ENCODE data around the gene HLA-E. TPM values are rescaled to one million over a fixed set of nuclear protein-coding genes. Genes with fewer than 3 reads are reported as not detected.
"Not testable (repeated sequence)": the region's sequence is repeated elsewhere in the genome, so short reads cannot be mapped to it uniquely, and the experiment has no call there.

Gene HLA-E
- total RNA-seq, 1 donor from 2014 or later: 170 TPM

DNA sequence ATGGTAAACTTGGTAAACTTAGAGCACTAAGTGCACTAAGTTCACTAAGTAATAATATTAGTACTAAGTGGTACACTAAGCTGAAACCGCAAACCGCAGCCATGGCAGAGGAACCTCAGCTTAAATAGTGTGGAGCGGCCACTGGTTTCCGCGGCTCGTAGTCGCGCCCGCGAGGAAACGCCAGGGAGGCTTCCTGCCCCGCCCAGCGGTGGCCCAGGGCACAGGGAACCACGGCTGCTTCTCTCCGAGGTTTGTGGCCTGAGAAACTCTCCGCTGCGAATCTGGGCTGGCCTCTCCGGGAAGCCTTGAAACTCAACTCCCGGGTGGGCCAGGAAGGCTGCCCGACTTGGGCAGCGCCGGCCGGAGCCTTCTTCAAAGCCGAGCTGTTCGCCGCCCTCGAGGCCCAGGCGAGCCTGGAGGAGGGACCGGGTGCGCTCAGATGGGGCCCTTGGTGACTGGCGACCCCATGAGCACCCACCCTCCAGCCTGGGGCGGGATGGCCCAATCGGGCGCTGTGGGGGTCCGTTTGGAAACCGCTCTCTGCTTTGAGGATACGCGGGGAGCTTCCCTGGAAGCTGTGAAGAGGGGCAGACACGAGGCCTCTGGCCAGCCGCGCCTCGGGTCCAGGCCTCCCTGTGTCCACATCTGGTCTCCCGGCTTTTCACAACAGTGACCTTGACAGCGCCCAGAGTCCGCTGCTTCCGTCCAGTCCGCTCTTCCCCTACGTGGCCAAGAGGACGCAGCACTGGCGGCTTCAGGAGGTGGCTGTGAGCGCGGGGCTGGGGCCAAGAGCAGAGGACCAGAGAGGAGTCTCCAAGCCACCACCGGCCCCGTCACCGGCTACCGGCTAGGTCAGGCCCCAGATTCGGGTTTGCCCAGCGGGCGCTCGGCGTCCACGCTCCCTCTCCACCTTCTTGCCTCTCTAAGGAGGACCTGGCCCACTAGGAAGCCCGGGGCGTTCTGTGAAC is 25.4 kb upstream of the HLA-E start:
- Mint-ChIP-seq H3K4me1 (ENCODE audit: unreplicated experiment) (peaks cover 5% of the 10 kb centered on the region), H3K4me3 (ENCODE audit: unreplicated experiment) (no peak overlapping the region), H3K27ac (ENCODE audit: unreplicated experiment) (no peak overlapping the region), H3K27me3 (ENCODE audit: unreplicated experiment) (peaks cover 82% of the 10 kb centered on the region), H3K9me3 (ENCODE audit: unreplicated experiment) (peaks cover 5% of the 10 kb centered on the region), H3K36me3 (ENCODE audit: unreplicated experiment) (peaks cover 2% of the 10 kb centered on the region)
- TF ChIP-seq, protein P1, sequence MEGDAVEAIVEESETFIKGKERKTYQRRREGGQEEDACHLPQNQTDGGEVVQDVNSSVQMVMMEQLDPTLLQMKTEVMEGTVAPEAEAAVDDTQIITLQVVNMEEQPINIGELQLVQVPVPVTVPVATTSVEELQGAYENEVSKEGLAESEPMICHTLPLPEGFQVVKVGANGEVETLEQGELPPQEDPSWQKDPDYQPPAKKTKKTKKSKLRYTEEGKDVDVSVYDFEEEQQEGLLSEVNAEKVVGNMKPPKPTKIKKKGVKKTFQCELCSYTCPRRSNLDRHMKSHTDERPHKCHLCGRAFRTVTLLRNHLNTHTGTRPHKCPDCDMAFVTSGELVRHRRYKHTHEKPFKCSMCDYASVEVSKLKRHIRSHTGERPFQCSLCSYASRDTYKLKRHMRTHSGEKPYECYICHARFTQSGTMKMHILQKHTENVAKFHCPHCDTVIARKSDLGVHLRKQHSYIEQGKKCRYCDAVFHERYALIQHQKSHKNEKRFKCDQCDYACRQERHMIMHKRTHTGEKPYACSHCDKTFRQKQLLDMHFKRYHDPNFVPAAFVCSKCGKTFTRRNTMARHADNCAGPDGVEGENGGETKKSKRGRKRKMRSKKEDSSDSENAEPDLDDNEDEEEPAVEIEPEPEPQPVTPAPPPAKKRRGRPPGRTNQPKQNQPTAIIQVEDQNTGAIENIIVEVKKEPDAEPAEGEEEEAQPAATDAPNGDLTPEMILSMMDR (IDR thresholded peaks at IDR 0.05): no peak
- no peak for DNase-seq (ENCODE audit: extremely low spot score, unreplicated experiment)

DNA sequence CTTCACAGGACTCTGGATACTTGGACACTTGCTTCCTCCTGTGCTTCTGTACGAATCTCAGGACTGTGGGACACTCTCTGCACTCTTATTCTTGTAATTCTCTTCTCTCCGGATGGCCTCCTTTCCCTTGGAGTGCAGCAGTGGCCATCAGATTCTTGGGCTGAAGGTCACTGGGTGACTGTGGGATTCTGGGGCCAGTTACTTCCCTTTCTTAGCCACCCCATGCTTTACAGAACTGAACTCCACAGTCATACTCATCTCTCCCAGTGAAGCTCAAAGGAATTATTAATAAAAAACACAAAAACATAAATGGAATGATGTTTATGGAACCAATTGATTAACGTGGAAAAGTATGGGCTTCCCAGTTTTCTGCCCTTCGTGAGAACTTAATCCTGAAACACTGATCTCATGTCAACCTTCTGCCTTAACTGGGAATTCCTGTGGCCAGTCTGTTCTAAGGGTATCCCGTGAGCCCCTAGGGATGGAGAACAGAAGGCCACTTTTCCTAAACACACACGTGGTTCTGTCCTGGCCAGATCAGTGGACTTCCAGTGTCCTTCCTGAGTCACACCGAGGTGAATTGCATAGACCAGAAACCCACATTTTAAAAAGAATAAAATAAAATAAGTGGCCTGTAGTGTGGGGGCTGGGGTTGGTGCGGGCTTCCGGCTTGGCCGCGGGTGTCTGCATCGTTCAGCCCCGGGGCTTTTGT is 23.6 kb upstream of the HLA-E start:
- no peak overlapping the region for H3K27ac Mint-ChIP-seq (ENCODE audit: unreplicated experiment)
- H3K4me1 Mint-ChIP-seq (ENCODE audit: unreplicated experiment): peaks cover 5% of the 10 kb centered on the region
- H3K36me3 Mint-ChIP-seq (ENCODE audit: unreplicated experiment): no peaks in the 10 kb centered on the region
- H3K4me3 Mint-ChIP-seq (ENCODE audit: unreplicated experiment): peak overlapping the region; percentile 48
- H3K9me3 Mint-ChIP-seq (ENCODE audit: unreplicated experiment): no peaks in the 10 kb centered on the region
- TF ChIP-seq, protein P1 (IDR thresholded peaks at IDR 0.05): no peak
- DNase-seq (ENCODE audit: extremely low spot score, unreplicated experiment): no peak
- peaks cover 82% of the 10 kb centered on the region for H3K27me3 Mint-ChIP-seq (ENCODE audit: unreplicated experiment)

DNA sequence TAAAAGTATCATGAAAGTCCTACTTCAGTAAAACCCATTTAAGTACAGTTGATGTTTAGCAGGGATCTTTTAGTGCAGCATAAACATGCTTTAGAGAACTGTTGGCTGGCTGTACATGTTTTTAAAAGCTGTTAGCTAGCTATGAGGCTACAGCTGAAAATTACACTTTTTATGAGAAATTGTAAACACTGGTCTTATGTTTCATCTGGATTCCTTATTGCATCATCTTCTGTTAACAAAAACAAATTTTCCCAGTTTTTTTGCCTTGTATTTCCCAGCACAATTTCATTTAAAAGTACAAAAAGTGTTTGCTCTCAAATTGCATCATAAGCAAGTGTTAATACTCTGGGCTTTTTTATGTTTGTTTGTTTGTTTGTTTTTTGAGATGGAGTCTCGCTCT is 18.3 kb upstream of the HLA-E start:
- Mint-ChIP-seq H3K4me1 (ENCODE audit: unreplicated experiment) (peaks cover 5% of the 10 kb centered on the region), H3K4me3 (ENCODE audit: unreplicated experiment) (no peak overlapping the region), H3K27ac (ENCODE audit: unreplicated experiment) (no peak overlapping the region), H3K27me3 (ENCODE audit: unreplicated experiment) (peaks cover 65% of the 10 kb centered on the region), H3K36me3 (ENCODE audit: unreplicated experiment) (no peaks in the 10 kb centered on the region), H3K9me3 (ENCODE audit: unreplicated experiment) (peaks cover 5% of the 10 kb centered on the region)
- TF ChIP-seq, protein P1 (IDR thresholded peaks at IDR 0.05): no peak
- no peak for DNase-seq (ENCODE audit: extremely low spot score, unreplicated experiment)

DNA sequence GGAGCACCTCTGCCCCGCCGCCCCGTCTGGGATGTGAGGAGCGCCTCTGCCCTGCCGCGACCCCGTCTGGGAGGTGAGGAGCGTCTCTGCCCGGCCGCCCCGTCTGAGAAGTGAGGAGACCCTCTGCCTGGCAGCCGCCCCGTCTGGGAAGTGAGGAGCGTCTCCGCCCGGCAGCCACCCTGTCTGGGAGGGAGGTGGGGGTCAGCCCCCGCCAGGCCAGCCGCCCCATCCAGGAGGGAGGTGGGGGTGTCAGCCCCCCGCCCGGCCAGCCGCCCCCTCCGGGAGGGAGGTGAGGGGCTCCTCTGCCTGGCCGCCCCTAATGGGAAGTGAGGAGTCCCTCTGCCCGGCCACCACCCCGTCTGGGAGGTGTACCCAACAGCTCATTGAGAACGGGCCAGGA is 14.2 kb upstream of the HLA-E start:
- H3K27ac Mint-ChIP-seq (ENCODE audit: unreplicated experiment); H3K4me1 Mint-ChIP-seq (ENCODE audit: unreplicated experiment); H3K36me3 Mint-ChIP-seq (ENCODE audit: unreplicated experiment); H3K4me3 Mint-ChIP-seq (ENCODE audit: unreplicated experiment); H3K9me3 Mint-ChIP-seq (ENCODE audit: unreplicated experiment): not testable (repeated sequence)
- H3K27me3 Mint-ChIP-seq (ENCODE audit: unreplicated experiment): peaks cover 61% of the 10 kb centered on the region
- DNase-seq (ENCODE audit: extremely low spot score, unreplicated experiment): peak; percentile 80

DNA sequence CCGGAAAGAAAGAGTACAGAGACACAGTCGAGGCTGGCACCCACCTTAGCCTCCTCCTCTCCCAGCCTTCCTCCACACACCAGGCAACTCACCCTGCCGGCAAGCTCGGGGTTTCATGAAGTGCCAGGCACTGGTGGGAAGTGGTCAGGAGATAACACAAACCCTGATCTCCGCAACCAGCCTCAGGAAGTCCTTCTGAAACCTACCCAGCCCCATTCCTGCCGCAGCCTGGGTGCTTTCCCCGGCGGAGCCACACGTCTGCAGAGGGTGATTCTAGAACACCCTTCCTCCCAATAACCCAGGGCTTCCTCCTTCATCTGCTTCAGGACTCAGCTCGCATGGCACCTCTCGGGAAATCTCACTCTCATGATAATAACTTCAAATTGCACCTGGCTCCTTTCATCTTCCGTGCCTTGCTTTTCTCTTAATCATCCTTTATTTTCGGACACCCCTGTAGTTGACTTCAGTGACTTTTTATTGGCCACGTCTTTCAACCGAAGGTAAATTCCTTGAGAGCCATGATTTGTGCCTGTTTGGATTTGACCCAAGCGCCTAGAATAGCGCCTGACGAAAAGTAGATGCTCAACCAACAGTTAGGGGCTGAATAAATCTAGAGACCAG is 8.7 kb upstream of the HLA-E start:
- Mint-ChIP-seq H3K4me3 (ENCODE audit: unreplicated experiment) (no peak overlapping the region), H3K36me3 (ENCODE audit: unreplicated experiment) (no peaks in the 10 kb centered on the region), H3K27me3 (ENCODE audit: unreplicated experiment) (peaks cover 57% of the 10 kb centered on the region), H3K9me3 (ENCODE audit: unreplicated experiment) (peaks cover 3% of the 10 kb centered on the region), H3K27ac (ENCODE audit: unreplicated experiment) (no peak overlapping the region), H3K4me1 (ENCODE audit: unreplicated experiment) (peaks cover 5% of the 10 kb centered on the region)
- peak; percentile 57 for DNase-seq (ENCODE audit: extremely low spot score, unreplicated experiment)
- TF ChIP-seq, protein P1 (IDR thresholded peaks at IDR 0.05): no peak

All from osteocyte (in vitro differentiated cells).